TTC549 (cell line): Measurements from ENCODE around the gene ISCA2.

Experiments used
- FAIRE-seq: peaks from 2 replicates; lab custom pipeline; 2012; peaks lifted over from hg19 to GRCh38; lab: Jason Lieb, UNC

ISCA2 gene

DNA sequence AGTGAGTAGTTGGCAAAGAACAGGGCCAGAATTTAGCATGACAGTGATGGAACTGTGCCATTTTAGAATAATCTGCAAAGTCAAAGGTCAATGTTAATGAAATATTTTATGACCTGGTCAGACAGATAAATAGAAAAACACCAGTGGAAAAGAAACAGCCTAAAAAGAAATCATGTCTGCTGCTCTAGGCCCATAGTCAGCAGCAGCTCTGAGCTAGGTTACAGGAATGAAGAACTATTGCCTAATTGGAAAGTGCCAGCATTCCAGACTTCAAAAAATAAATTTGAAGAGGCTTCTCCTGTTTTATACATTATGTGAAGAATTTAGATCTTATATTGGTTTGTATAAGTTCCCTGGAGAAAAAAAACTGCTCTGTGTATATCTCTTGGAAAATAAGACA, 10.2 kb upstream of the ISCA2 start:
- FAIRE-seq, result no peak

GRCh38 chr14:74486164-74486563, 7.4 kb upstream of the ISCA2 start:
- FAIRE-seq, result no peak

DNA sequence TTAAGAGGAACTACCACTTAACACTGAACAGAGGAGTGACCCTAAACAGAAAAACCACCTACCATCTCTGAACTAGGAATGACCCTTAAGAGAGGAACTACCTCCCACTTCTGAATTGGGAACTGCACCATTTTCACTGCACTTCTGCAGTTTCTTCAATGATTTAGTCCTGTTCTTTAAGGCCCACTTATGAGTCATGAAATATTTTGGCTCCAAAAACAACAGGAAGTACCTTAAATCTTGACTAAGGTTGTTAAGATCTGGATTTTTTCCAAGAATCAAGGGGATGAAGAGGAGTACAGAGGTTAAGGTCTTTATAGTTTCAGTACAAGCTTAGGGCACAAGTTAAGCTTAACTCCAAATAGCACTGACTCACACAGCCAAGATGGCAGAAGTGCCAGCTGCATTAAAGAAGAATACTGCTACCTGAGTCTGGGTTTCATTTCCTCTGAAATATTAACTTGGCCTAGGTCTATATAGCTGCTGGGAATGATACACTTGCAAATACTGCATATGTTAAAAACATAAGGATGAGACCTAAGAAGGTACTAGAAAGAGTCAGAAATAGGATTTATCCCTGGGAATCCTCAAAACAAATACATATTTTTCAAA, 4.7 kb upstream of the ISCA2 start:
- no peak for FAIRE-seq

GRCh38 chr14:74490486-74490885, 3.1 kb upstream of the ISCA2 start:
- FAIRE-seq, result no peak

- no peak for FAIRE-seq
Measured at GRCh38 chr14:74491956-74492775, 1.4 kb upstream of the ISCA2 start.

GRCh38 chr14:74492776-74493342, 706 bp upstream of the ISCA2 start, which contains the start of gene NPC2:
TSS of gene NPC2 (minus strand) at chr14:74493305. CDS start at chr14:74493274, 31 bp downstream.
- FAIRE-seq, result no peak

GRCh38 chr14:74495356-74495755, 1.8 kb downstream of the ISCA2 start:
- FAIRE-seq, result no peak

DNA sequence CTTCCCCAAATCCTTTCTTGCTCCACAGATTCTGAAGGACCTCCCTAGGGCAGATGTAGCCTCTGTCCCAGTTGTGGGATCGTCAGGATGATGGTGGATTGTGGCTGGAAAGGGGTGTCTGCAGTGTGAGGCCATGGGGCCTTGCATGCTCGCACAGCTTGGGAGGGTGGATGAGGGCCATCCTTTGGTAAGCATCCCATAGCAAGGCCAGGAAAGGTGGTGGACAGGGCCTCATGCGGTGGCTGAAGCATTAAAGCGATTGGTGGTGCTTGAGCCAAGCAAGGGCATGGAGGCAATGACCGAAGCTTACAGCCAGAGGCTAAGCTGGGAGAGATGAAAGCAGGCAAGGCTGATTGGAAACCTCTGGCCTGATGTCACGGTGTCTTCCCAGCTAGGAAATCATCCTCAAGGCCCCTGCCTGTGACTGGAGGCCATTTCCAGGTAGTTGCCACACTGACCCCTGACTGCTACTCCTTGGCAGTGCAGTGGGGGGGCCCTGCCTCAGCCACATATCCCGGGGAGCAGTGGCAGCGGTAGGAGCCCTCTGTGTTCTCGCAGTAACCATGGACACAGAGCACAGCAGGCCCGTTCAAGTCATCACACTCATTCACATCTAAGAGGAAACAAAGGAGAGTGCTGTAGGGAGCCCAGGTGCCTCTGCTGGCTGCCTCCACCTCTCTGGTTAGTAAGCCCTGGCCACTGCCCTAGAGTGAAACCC, 7.0 kb downstream of the ISCA2 start:
- FAIRE-seq, result no peak

DNA sequence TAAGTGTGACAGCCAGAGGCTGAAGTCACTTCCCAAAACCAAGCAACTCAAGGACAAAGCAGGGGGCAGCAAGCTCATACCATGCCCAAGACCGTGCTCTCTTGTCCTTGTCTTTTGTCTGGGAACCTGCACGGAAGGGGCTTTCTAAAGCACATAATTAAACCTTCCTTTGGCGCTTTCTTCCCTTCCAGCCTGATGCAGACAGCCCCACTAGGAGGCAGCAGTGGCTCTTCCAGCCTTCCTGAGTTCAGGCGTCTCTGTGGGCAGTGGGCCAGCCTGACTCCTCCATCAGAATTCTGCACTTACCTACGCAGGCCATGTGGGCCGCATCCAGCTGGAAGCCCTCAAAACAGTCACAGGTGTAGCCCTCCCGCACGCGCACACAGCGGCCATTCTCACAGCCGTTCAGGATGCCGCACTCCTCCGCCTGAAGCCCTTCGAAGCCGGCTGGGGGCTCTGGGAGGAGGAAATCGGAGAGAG, 7.6 kb downstream of the ISCA2 start:
- FAIRE-seq, result no peak

DNA sequence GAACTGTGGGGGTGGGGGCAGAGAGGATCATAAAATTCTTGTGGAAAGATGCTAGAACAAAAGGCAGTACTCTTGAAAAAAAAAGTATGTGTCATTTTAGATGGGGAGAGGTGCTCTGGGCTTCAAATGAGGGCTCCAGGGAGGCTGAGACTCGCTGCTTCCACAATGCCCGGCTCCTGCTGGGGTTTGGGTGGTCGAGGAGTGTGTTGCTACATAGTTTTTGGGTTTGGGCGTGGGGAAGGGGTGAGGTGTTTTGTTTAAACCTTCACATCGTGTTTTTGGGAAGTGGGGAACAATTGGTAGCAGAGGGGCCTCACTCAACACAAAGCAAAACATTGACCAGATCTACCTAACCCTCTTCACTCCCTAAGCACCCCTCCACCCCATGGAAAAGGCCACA, 8.1 kb downstream of the ISCA2 start:
- no peak for FAIRE-seq

DNA sequence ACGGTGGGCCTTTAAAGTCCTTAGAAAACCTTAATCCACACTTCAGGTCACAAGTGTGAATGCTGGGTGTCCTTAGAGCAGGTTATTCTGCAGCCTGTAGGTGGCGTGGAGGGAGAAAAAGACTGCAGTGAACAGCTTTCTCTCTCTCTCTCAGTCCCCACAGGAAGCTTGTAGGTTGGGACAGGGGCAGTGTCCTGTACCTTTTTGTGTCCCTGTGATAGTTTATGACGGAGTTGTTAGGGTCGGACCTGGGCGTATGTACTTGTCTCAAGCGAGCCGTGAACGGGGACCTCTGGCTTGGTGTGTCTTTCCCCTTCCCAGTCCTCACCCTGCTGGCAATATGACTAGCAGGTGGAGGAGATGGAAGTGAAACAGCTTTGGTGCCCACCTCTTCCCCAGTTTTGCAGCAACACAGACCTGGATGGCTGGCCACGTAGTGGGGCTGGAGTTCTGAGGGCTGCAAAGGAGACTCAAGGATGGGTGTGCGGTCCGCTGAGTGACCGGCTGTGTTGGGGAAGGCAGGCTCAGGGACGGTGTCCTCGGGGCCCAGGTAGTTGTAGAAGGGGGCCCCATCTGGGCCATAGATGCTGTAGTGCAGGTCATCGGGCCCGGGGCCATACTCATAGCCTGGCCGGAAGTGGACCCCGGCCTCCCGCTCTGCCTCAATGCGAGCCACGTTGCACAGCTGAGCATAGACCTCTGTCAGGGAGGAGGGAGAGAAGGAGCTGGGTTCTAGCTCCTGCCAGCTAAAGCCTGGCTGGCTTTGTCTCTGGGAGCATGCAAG, 8.9 kb downstream of the ISCA2 start:
- FAIRE-seq, result no peak

GRCh38 chr14:74503291-74503937, 9.8 kb downstream of the ISCA2 start:
- no peak for FAIRE-seq

DNA sequence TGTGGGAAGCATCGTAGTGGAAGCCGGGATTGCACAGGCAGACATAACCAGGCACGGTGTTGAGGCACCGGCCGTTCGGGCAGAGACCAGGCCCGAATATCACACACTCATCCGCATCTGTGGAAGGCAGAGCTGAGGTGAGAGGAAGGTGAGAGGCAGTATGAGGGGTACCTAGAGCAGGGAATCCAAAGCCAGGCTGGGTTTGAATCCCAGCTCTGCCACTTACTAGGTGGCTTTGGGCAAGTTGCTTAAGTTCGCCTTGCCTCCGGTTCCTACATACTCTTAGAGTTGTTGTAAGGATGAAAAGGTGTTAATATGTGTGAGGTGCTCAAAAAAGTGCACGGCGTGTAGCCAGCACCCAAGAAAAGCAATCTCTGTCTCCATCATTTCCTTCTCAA, 10.4 kb downstream of the ISCA2 start:
- no peak for FAIRE-seq

GRCh38 chr14:74504412-74504811, 10.8 kb downstream of the ISCA2 start:
- FAIRE-seq, result no peak

DNA sequence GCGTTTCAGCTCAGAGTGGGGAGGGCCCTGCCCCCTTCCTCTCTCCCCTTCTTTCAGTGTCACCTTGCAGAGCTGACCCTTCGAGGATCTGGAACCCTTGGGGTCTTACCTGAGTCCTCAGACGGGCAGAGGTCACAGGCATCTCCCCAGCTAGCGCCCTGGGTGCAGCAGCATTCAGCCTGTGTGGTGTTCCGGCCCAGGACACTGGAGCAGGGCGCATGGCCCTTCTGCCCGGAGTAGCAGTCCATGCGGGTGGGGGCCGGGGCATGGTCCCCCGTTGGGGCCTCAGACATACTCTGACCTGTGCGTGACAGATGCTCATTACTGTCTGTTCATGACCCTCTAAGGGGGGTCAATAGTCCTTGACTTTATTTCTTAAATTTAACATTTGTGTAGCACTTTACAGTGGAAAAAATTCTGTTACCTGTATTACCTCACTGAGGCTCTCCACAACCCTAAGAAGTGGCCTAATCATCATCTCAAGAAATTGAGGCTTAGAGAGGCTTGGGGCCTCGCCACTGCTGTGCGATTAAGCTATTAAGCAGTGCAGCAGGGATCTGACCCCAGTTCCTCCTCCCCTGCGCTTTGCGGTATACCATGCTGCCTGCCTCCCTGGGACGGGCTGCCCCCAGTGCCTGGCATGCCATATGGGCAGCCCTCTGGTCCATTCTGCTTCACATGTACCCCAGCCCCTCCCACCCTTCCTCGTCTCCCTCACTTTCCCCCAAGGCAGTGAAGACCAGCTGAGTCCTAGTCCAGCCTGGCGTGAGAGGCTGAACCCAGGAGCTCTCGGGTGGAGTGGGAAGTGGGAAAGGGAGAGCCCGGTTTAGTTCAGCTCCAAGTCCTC, 11.5 kb downstream of the ISCA2 start:
- no peak for FAIRE-seq

DNA sequence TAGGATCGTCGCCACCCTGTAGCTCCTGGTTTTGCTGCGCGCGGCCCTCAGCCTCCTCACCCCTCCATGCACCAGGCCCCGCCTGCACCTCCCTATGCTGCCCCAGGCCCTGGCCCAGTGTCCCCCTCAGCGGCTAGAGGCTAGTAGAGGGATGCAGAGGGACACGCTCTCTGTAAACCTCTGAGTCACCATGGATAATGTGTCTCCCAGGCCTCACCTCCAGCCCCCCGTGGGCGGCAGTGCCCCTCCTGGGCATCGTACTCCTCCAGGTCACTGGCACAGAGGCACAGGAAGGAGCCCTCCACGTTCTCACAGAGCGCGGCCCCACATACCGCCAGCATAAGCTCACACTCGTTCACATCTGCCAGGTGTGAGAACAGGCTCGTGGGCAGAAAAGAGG, 12.3 kb downstream of the ISCA2 start:
- no peak for FAIRE-seq

GRCh38 chr14:74506411-74506851, 12.9 kb downstream of the ISCA2 start:
- FAIRE-seq, result no peak

- no peak for FAIRE-seq
Measured at GRCh38 chr14:74507085-74507484, 13.5 kb downstream of the ISCA2 start.

DNA sequence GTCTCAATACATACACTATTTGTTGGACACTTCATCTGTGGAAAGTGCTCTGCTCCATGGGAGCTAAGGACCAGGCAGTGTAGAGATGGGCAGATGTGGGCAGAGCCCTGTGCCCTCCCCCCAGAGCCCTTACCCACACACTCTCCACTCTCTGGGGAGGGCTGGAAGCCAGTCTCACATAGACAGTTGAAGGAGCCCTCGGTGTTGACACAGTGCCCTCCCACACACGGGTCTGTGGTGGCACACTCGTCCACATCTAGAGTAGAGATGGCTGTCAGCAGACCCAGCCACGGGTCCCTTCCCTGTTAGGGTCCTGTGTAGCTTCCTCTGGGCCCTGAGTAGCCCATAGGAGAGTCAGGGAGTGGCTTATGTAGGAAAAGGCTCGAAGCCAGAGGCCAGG, 14.3 kb downstream of the ISCA2 start:
- FAIRE-seq, result no peak

- FAIRE-seq, result no peak
Measured at GRCh38 chr14:74508292-74508731, 14.7 kb downstream of the ISCA2 start.
